H7 (cell line): Measurements from ENCODE around the gene CTSC. TPM values are rescaled to one million over a fixed set of nuclear protein-coding genes. Genes with fewer than 3 reads are reported as not detected.
"Not testable (repeated sequence)": the region's sequence is repeated elsewhere in the genome, so short reads cannot be mapped to it uniquely, and the experiment has no call there.

ENCODE experiments used
- DNase-seq: peaks from one replicate; pipeline ENCODE4 v3.0.0; 2012
- H3K27me3 ChIP-seq: 2 replicates; pipeline ENCODE4 v1.6.0; 2011; ENCODE audit warnings: mild to moderate bottlenecking, low read length; ENCODE audit not compliant: control insufficient read depth, insufficient read depth
- H3K36me3 ChIP-seq: replicated peaks from 2 replicates; pipeline ENCODE4 v1.5.1; 2011; ENCODE audit warnings: low read length; ENCODE audit not compliant: control insufficient read depth, insufficient read depth
- H3K4me3 ChIP-seq: 2 replicates; pipeline ENCODE4 v1.5.1; 2011; ENCODE audit warnings: low read depth, mild to moderate bottlenecking, control low read depth, low read length, moderate library complexity; ENCODE audit not compliant: insufficient read depth
- total RNA-seq: library from RNA; depleted of rRNA; stranded (reverse); fragments of >200 nt; shearing (Covaris generic); gene quantifications from 2 replicates; pipeline ENCODE4 v1.2.3, GENCODE V29; 2014; rRNA removed

Gene CTSC
- total RNA-seq, 1 experiment from 2014 or later, result 329 TPM

DNA sequence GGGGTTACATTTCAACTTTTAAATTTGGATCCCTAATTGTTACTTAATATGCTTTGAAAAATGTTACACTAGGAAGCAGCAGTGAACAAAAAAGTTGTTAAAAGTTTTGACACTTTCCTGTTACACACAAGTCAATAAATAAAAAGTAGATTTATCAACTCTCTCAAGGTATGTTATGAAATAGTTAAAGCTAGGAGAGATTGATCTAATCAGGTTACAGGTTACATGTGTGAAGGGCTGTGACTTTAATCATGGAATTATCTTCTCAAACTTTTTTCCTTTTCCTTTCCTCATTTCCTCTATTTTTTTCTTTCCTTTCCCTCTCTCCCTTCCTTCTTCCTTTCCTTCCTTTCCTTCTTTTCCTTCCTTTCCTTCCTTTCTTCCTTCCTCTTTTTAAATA is 85.3 kb downstream of the CTSC start:
- Histone ChIP-seq H3K36me3 (no peaks in the 10 kb centered on the region), H3K4me3 (no peak overlapping the region), H3K27me3 (no peaks in the 10 kb centered on the region)
- DNase-seq, result no peak

DNA sequence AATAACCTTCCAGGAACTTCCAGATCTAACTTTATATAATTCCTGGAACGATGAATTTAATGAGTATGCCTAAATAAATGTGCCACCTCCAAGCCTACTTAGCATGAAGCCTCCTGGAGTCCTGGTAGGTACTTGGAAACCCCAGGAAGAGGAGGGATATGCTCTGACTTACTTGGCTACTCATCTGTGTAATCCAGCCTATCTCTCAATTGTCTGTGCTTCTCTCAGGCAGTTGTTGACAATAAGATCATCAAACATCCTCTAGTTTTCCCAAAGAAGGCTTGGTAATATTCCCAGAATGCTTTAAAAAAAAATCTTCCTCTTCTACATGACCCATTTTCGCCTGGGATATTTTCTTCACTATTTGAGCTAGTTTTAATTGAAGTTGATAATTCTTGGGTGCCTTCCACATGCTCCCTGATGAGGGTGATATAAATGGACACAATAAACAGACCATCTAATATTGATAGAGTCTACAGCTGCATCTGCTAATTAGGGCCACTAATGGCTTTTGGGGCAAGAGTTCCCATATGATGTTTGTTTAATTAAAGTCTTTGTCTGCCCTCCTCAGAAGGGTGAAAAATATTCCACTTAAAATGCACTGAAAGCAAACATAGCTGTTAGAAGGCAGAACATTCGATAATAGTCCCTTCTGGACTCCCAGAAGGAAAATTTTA is 86.8 kb downstream of the CTSC start:
- no peak for DNase-seq
- Histone ChIP-seq H3K4me3 (no peak overlapping the region), H3K27me3 (no peaks in the 10 kb centered on the region), H3K36me3 (no peaks in the 10 kb centered on the region)

DNA sequence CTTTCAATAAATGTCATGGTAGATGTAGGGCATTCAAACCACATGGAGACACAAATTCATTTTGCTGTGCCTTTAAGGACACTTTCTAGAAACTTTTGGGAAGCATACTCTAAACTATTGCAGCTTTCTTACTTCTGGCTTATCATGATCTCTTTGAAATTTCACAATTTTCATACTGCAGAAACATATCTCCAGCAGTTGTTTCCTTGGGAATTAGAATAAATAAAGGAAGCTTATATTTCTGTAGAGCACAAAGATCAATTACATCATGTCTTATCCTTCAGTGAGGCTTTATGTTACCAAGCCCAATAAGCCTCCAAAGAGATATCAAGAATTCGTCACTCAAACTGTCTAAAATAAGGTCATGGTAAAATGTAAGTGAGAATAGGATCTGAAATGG is 87.8 kb downstream of the CTSC start:
- no peaks in the 10 kb centered on the region for H3K36me3 ChIP-seq
- no peak for DNase-seq
- H3K4me3 ChIP-seq, result no peak overlapping the region
- H3K27me3 ChIP-seq, result no peaks in the 10 kb centered on the region

DNA sequence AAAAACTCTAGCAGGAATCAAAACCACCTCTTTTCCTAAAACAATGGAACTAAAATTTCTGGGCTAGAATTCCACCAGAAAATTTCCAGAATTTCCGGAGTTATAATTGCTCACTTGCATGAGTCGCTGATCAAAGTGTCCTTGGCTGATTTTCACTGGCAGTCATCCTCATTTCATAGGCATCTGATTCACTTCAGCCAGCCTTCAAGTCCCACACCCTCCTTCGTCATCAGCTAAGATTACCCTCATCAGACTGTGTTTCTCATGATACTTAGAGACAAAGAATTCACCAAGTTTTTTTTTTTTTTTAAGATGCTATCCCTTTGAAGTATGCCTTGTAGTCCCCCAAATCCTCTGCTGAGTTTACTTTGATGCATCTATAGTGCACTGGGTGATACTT is 90.8 kb downstream of the CTSC start:
- no peak for DNase-seq
- Histone ChIP-seq H3K36me3 (no peaks in the 10 kb centered on the region), H3K27me3 (no peaks in the 10 kb centered on the region), H3K4me3 (no peak overlapping the region)

DNA sequence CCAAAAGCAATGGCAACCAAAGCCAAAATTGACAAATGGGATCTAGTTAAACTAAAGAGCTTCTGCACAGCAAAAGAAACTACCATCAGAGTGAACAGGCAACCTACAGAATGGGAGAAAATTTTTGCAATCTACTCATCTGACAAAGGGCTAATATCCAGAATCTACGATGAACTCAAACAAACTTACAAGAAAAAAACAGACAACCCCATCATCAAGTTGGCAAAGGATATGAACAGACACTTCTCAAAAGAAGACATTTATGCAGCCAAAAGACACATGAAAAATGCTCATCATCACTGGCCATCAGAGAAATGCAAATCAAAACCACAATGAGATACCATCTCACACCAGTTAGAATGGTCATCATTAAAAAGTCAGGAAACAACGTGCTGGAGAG is 92.0 kb downstream of the CTSC start:
- not testable (repeated sequence) for H3K27me3 ChIP-seq, H3K36me3 ChIP-seq, H3K4me3 ChIP-seq, DNase-seq

Other genes with a start within 250 kb of the CTSC start
- 17.0 and 20.4 TPM in 2 replicates for gene RAB38, start 162.3 kb downstream of the CTSC start, total RNA-seq